ENCODE measurements around the gene SPATS2L.

The SPATS2L gene

DNA sequence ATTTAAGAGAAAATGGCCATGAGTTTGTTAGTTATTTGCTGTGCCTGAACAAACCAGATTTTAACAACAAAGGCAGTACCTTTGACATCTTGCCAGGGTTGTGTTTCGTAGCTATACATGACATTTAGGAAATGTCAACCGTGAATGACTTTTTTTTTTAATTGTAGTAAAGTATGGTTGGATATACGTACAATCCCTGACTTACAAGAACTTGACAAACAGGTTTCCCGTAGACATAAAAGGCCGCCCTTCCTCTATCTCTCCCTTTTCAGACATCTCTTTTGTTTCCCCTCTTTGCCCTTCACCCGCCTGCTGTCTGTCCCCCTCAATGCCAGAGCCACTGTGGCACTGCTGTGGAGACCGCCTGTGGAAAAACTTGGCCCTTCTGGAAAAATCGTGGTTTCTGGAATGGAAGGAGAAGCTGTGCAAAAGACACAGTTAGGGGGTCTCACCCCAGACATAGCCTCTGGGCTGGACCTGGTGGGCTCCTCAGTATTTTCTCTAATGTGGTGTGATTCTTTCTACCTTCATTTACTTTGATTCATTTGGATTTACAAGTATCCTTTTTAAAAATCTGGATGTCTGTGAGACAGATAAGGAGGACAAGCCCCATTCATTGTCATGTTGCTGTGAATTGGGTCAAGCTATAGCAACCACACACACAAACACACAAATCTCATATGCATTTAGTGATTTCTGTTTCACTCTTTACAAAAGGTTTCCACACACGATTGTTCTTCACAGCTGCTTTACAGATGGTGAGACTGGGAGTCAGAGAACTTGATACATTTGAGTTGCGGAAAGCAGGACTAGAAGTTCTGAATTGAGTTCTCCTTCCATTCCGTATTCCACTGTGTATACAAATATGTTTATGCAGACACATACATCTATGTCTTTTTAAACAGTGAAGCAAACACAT is 48.6 kb downstream of the SPATS2L start:
- intact Hi-C loops (cut with DNase I; ENCODE audit: low total_unique reads), result loop anchor here (5.0 kb wide), 1 partner anchor 48 kb away; the partner anchor contains the start of gene SPATS2L
- TF ChIP-seq, protein P1, sequence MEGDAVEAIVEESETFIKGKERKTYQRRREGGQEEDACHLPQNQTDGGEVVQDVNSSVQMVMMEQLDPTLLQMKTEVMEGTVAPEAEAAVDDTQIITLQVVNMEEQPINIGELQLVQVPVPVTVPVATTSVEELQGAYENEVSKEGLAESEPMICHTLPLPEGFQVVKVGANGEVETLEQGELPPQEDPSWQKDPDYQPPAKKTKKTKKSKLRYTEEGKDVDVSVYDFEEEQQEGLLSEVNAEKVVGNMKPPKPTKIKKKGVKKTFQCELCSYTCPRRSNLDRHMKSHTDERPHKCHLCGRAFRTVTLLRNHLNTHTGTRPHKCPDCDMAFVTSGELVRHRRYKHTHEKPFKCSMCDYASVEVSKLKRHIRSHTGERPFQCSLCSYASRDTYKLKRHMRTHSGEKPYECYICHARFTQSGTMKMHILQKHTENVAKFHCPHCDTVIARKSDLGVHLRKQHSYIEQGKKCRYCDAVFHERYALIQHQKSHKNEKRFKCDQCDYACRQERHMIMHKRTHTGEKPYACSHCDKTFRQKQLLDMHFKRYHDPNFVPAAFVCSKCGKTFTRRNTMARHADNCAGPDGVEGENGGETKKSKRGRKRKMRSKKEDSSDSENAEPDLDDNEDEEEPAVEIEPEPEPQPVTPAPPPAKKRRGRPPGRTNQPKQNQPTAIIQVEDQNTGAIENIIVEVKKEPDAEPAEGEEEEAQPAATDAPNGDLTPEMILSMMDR (IDR thresholded peaks at IDR 0.05), result no peak
- no peak for DNase-seq
- no peak overlapping the region for H3K4me3 ChIP-seq
- H3K36me3 ChIP-seq, result no peaks in the 10 kb centered on the region
- no peaks in the 10 kb centered on the region for H3K27me3 ChIP-seq
- peaks cover 0 to 57% (median 33%) of the 10 kb centered on the region in 4 donors for H3K4me1 ChIP-seq
- H3K27ac ChIP-seq, result no peak overlapping the region
- no peaks in the 10 kb centered on the region for H3K9me3 ChIP-seq

DNA sequence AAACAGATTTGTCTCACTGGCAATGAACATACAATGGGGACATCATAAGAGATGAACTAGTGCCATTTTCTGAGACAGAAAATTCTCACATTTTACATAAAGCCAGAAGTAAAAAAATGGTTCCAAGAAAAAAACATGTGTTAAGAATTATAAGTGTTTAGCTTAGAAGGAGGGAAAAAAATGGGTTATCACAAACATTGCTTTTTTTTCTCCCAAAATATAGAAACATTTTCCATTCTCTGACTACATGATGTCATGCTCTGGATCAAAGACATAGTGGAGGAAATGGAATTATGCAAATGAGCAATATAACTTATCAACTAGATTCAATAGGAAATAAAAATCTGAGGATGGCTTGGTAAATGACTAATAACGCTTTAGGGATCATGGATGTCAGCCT is 49.8 kb downstream of the SPATS2L start:
- Histone ChIP-seq H3K4me1 (peaks cover 0 to 49% (median 34%) of the 10 kb centered on the region in 4 donors), H3K9me3 (no peaks in the 10 kb centered on the region), H3K27ac (peak overlapping the region in 1 of 2 donors; percentile 50), H3K27me3 (no peaks in the 10 kb centered on the region), H3K36me3 (no peaks in the 10 kb centered on the region), H3K4me3 (no peak overlapping the region)
- intact Hi-C loops (cut with DNase I; ENCODE audit: low total_unique reads), result loop anchor here (5.0 kb wide), 1 partner anchor 49 kb away; the partner anchor contains the start of gene SPATS2L
- TF ChIP-seq, protein P1 (IDR thresholded peaks at IDR 0.05), result no peak
- no peak for DNase-seq

DNA sequence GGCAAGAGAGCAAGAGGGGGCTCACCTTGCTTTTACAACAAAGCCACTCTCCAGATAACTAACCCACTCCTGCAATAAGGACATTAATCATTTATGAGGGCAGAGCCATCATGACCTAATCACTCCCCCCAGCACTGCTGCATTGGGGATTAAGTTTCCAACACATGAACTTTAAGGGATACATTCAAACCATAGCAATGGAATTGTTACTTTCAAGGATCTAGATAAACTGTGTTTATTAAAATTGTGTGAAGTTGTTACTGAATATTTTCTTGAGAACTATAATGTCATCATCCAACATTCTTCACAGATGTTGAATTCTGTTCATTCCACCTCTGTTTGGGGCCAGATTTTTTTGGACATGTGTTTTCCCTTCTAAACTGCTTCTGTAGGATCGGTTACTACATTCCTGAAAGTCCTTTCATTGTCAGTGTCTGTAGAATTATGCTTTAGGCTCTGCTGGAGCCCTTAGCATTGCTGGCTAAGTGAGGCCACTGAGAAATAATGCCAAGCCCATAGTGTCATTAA is 50.4 kb downstream of the SPATS2L start:
- Histone ChIP-seq H3K4me1 (peaks cover 0 to 43% (median 29%) of the 10 kb centered on the region in 4 donors), H3K27ac (peak overlapping the region; percentile 40 to 50), H3K27me3 (no peaks in the 10 kb centered on the region), H3K4me3 (no peak overlapping the region), H3K36me3 (no peaks in the 10 kb centered on the region), H3K9me3 (no peaks in the 10 kb centered on the region)
- no peak for DNase-seq
- intact Hi-C loops (cut with DNase I; ENCODE audit: low total_unique reads), result loop anchor here (5.0 kb wide), 1 partner anchor 50 kb away; the partner anchor contains the start of gene SPATS2L
- TF ChIP-seq, protein P1 (IDR thresholded peaks at IDR 0.05), result no peak

DNA sequence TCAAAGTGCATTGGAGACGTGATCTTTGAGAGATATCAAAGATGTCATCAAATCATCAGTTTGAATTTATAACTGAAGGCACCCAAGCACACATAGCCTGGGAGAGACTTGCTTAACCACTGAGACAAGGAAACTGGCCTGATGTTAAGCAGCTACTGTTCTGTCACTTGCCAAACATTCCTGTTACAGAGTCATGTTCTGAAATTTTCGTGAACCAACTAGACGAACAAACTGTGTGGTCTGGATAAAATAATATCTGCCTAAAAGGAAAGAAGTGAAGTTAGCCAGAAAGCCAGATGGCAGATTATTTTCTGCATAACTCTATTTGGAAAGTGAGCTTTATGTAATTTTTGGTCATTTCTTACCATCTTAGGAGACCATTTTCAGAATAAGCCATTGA is 51.4 kb downstream of the SPATS2L start:
- intact Hi-C loops (cut with DNase I; ENCODE audit: low total_unique reads), result loop anchor here (5.0 kb wide), 1 partner anchor 51 kb away; the partner anchor contains the start of gene SPATS2L
- TF ChIP-seq, protein P1 (IDR thresholded peaks at IDR 0.05), result no peak
- no peaks in the 10 kb centered on the region for H3K27me3 ChIP-seq
- no peak for DNase-seq
- H3K4me3 ChIP-seq, result no peak overlapping the region
- no peaks in the 10 kb centered on the region for H3K36me3 ChIP-seq
- H3K9me3 ChIP-seq, result no peaks in the 10 kb centered on the region
- H3K27ac ChIP-seq, result peak overlapping the region; percentile 40 to 50
- peaks cover 0 to 34% (median 21%) of the 10 kb centered on the region in 4 donors for H3K4me1 ChIP-seq

DNA sequence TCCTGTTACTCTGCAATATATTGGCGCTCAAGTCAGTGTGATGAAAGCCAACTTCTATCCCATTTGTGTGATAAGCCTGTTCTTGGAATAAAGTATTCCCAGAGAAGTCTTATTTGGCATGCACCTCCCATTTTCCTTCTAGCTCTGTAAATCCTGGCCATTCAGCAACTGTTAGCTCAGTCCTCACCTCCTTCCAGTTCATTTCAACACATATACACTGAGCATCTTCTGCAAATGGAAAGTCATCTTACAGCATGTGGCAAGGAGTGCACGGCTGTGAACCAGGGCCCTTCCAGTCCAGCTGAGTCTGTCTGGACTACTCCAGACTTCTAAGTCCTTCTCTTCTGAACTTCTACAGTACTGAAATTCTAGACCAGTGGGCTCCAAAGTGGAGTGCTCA is 53.1 kb downstream of the SPATS2L start:
- intact Hi-C loops (cut with DNase I; ENCODE audit: low total_unique reads), result loop anchor here (5.0 kb wide), 1 partner anchor 52 kb away; the partner anchor contains the start of gene SPATS2L

More for the DNA sequence above, 53.1 kb downstream of the SPATS2L start:
- no peaks in the 10 kb centered on the region for H3K27me3 ChIP-seq
- peaks cover 0 to 23% (median 16%) of the 10 kb centered on the region in 4 donors for H3K4me1 ChIP-seq
- peak overlapping the region in 1 of 2 donors; percentile 16 for H3K27ac ChIP-seq
- H3K4me3 ChIP-seq, result no peak overlapping the region
- DNase-seq, result no peak
- TF ChIP-seq, protein P1 (IDR thresholded peaks at IDR 0.05), result no peak
- no peaks in the 10 kb centered on the region for H3K36me3 ChIP-seq
- no peaks in the 10 kb centered on the region for H3K9me3 ChIP-seq

Data from tibial artery (tissue), 4 donors.